ENCODE measurements around the gene KHNYN.
"Not testable (repeated sequence)": the region's sequence is repeated elsewhere in the genome, so short reads cannot be mapped to it uniquely, and the experiment has no call there.

Gene KHNYN

DNA sequence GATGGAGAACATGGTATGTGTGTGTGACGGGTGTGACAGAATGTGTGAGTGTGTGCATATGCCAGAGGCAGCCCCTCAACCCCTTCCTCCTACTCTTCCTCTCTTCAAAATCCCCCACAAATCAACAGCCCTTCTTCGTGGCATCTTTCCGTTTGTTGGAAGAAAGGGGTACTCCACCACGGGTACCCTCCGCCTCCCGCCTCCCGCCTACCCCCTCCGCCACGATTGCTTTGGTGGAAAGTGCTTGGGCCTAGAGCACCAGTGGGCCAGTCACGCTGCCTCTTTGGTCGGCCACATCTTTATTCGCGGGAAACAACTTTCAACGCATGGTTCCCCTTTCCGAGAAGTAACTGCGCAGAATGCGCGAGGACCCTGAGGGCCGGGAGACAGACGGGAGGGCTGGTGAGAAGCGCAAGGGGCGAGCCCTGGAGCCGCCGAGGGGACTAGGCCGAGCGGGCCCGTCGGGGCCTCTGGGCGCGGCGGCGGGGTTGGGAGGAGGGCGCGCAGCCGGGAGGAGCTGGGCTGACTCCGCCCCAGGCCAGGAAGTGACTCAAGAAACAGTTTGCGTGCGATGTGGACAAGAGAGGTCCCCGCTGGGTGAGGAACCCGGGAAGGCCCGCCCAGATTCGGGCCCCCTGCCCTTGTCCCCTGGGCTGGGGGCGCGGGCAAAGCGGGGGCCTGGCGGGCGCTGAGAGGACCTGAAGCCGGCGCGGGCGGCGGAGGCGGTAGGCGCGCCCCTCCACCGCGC lies at the start of gene KHNYN, which contains the start of gene CBLN3:
TSS of gene KHNYN (plus strand) at position 560 of the 748 bp plus-strand sequence. CDS start 777 bp downstream, outside the sequence.
TSS of gene CBLN3 (minus strand) at position 274 of the 748 bp plus-strand sequence. CDS start 614 bp downstream, outside the sequence.
- peaks cover 43% of the 10 kb centered on the region for H3K4me1 Mint-ChIP-seq
- no peaks in the 10 kb centered on the region for H3K9me3 Mint-ChIP-seq
- H3K4me3 Mint-ChIP-seq: peak within 1 kb of the TSS; percentile 89
- ATAC-seq: peak; percentile 85
- H3K36me3 Mint-ChIP-seq (ENCODE audit: low read depth): peaks cover 16% of the 10 kb centered on the region
- peak within 1 kb of the TSS; percentile 96 for H3K27ac Mint-ChIP-seq
- no peaks in the 10 kb centered on the region for H3K27me3 Mint-ChIP-seq
- peak; percentile 89 for DNase-seq

DNA sequence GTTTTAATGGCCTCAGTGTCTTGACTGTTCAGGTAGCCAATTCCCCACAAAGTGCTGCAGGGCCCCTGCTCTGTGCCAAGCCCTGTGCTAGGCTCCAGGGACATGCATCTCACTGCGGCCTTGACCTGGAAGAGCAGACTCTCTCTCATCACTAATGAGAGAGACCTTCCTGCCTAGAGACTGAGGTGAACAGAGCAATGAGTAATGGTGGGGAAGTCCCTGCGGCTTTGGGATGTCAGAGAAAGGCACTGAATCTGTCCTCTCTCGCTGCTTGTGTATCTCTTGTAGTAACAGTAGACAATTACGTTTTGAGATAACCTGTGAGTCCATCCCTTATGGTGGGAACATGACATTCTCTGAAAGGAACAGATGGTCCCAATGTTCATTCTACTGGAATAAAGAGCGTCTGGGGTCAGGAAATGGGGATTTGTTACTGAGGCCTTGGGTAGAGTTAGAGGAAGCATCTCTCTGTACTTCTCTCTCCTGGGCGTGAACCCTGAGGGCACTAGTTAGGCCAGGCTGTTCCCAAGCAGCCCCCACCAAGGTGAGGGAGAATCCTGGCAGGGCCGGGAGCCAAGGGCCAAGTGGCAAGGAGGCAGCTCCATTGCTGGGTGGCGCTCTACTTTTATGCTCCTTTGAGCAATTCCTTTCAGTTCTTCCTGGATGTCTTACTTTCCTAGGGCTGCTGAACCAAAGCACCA lies 48.2 kb upstream of the KHNYN start:
- Mint-ChIP-seq H3K4me1 (peaks cover 2% of the 10 kb centered on the region), H3K27me3 (no peaks in the 10 kb centered on the region), H3K27ac (no peak overlapping the region), H3K36me3 (ENCODE audit: low read depth) (no peaks in the 10 kb centered on the region), H3K9me3 (no peaks in the 10 kb centered on the region), H3K4me3 (no peak overlapping the region)
- DNase-seq (no peak), ATAC-seq (peak; percentile 61)

DNA sequence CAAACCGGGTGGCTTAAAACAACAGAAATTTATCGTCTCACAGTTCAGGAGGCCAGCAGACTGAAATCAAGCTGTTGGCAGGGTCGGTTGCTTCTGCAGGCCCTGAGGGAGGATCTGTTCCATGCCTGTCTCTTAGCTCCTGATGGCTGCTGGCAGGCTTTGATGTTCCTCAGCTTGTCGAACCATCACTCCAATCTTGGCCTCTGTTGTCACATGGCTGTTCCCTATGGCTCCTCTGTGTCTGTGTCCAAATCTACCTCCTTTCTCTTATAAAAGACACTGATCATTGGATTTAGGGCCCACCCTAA lies 47.7 kb upstream of the KHNYN start:
- H3K27me3 Mint-ChIP-seq: no peaks in the 10 kb centered on the region
- no peaks in the 10 kb centered on the region for H3K9me3 Mint-ChIP-seq
- H3K36me3 Mint-ChIP-seq (ENCODE audit: low read depth): no peaks in the 10 kb centered on the region
- H3K4me1 Mint-ChIP-seq: peaks cover 2% of the 10 kb centered on the region
- H3K27ac Mint-ChIP-seq: no peak overlapping the region
- ATAC-seq: no peak
- no peak for DNase-seq
- H3K4me3 Mint-ChIP-seq: no peak overlapping the region

DNA sequence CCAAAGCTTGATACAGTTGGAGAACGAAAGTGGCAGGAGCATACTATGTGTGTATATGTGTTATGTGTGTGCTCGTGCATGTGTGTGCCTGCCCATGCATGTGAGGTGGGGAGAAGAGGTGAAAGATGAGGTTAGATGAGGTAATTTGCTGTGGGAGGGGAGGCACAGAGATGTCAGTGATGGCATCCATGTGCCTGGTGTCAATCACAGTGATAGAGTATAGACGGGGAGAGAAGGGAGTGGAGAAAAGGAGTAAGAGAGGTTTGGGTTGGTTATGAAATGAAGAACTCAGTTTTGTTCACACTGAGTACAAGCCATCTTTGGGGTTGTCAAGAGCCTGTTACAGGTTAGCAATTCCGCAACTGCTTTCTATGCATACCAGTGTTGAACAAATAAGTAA lies 45.6 kb upstream of the KHNYN start:
- Mint-ChIP-seq H3K27ac (no peak overlapping the region), H3K4me1 (peaks cover 2% of the 10 kb centered on the region)

DNA sequence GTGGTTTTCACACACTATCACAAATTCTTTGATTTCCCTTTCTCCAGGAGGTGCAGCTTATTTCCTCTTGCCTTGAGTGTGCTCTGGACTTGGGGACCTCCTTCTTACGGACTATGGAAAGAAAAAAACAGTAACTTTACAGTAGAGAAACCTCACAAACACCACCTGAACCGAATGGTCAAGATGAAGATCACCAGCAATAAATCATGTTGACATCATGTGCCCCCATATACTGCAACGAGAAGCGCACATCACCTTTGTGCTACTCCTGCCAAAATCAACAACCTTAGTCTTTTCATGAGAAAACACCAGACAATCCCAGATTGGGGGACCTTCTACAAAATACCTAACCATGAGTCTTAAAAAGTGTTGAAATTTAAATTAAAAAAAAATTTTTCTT lies 44.2 kb upstream of the KHNYN start:
- Mint-ChIP-seq H3K36me3 (ENCODE audit: low read depth) (no peaks in the 10 kb centered on the region), H3K9me3 (no peaks in the 10 kb centered on the region), H3K4me1 (peaks cover 2% of the 10 kb centered on the region), H3K4me3 (no peak overlapping the region), H3K27me3 (peaks cover 4% of the 10 kb centered on the region), H3K27ac (no peak overlapping the region)
- DNase-seq: no peak
- ATAC-seq: no peak

More for the DNA sequence above, 45.6 kb upstream of the KHNYN start:
- DNase-seq (no peak), ATAC-seq (no peak)
- H3K36me3 Mint-ChIP-seq (ENCODE audit: low read depth): no peaks in the 10 kb centered on the region
- no peak overlapping the region for H3K4me3 Mint-ChIP-seq
- H3K27me3 Mint-ChIP-seq: no peaks in the 10 kb centered on the region
- no peaks in the 10 kb centered on the region for H3K9me3 Mint-ChIP-seq

DNA sequence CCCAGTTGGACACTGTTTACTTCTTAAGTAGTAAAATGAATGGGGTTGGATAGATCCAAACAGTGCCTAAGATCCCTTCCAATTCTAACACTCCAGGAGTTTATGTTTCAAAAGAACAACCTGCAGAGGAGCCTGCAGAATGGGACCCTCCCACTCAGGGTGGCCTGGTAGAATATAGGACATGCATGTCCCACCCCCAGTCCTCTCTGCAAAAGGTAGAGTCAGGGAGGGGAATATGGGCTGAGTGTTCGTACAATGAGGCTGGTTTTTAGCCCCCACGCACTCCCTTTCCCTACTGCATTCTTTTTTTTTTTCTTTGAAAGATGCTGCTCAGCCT lies 42.8 kb upstream of the KHNYN start:
- Mint-ChIP-seq H3K4me3 (no peak overlapping the region), H3K27ac (no peak overlapping the region), H3K9me3 (no peaks in the 10 kb centered on the region), H3K27me3 (peaks cover 11% of the 10 kb centered on the region), H3K4me1 (no peaks in the 10 kb centered on the region), H3K36me3 (ENCODE audit: low read depth) (no peaks in the 10 kb centered on the region)
- ATAC-seq: no peak
- DNase-seq: no peak

DNA sequence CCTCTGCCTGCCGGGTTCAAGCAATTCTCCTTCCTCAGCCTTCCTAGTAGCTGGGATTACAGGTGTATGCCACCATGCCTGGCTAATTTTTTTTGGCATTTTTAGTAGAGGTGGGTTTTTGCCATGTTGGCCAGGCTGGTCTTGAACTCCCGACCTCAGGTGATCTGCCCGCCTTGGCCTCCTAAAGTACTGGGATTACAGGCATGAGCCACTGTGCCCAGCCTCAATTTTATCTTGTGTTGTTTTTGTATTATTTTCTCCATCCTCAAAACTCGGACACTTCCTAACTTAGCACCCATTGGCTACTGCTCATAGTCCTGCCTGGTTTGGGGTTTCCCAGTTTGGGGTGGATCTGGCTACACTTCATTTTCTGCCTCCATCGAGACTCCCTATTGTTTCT lies 42.2 kb upstream of the KHNYN start:
- DNase-seq; H3K4me1 Mint-ChIP-seq; H3K4me3 Mint-ChIP-seq; H3K27ac Mint-ChIP-seq; H3K9me3 Mint-ChIP-seq; ATAC-seq; H3K36me3 Mint-ChIP-seq (ENCODE audit: low read depth): not testable (repeated sequence)
- H3K27me3 Mint-ChIP-seq: peaks cover 11% of the 10 kb centered on the region

DNA sequence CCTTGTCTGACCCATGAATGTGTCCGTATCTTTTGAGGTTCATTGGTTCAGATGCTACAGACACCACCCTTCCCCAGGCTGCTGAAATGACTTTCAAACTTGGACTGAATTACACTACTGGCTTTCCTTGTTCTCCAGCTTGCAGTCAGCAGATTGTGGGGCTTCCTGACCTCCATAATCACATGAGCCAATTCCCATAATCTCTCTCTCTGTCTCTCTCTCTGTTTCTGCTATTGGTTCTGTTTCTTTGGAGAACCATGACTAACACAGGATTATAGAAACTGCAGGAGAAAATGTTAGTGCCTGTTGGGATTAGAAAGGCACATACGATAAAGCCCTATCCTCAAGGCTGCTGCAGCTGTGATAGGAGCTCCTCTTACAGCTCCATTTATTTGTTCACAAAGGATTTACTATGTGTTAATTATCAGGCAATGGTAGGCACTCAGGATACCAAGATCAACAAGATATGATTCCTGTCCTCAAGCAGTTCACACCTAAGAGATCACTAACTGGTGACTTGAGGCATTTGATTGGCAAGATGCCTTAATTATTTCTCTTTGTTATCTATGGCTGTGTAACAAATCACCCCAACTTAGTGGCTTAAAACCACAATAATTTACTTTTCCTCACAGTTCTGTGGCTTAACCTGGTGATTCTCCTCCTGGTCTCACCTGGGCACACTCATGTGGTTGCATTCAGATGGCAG lies 41.1 kb upstream of the KHNYN start:
- DNase-seq (no peak), ATAC-seq (no peak)
- Mint-ChIP-seq H3K36me3 (ENCODE audit: low read depth) (no peaks in the 10 kb centered on the region), H3K27me3 (peaks cover 11% of the 10 kb centered on the region), H3K4me3 (no peak overlapping the region), H3K9me3 (no peaks in the 10 kb centered on the region), H3K4me1 (no peaks in the 10 kb centered on the region), H3K27ac (no peak overlapping the region)

DNA sequence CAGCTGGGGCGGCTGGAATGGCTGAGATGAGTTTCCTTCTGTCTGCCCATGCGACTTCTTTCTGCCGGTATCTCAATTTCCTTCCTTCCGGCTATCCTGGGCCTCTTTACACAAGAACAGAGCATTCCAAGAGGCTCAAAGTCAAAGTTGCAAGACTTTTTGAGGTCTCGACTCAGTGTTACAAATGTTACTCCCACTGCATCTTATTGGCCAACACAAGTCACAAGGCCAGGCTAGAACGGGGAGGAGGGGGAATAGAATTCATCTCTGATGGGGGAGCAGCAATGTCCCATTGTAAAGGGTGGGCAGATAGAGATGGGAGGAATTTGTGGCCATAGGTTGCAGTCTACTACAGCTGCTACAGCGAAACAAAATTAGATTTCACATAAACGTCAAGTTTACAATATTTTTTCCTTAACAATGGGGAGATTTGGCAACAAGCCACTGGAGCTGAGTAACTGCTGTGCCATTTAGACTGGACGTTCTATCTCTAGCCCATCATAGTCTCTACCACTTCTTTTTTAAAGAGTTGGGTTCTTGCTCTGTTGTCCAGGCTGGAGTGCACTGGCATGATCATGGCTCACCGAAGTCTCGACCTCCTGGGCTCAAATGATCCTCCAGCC lies 40.4 kb upstream of the KHNYN start:
- H3K27me3 Mint-ChIP-seq: peaks cover 11% of the 10 kb centered on the region
- no peaks in the 10 kb centered on the region for H3K9me3 Mint-ChIP-seq
- DNase-seq (no peak), ATAC-seq (no peak)
- H3K27ac Mint-ChIP-seq: no peak overlapping the region
- no peaks in the 10 kb centered on the region for H3K4me1 Mint-ChIP-seq
- no peaks in the 10 kb centered on the region for H3K36me3 Mint-ChIP-seq (ENCODE audit: low read depth)
- no peak overlapping the region for H3K4me3 Mint-ChIP-seq

DNA sequence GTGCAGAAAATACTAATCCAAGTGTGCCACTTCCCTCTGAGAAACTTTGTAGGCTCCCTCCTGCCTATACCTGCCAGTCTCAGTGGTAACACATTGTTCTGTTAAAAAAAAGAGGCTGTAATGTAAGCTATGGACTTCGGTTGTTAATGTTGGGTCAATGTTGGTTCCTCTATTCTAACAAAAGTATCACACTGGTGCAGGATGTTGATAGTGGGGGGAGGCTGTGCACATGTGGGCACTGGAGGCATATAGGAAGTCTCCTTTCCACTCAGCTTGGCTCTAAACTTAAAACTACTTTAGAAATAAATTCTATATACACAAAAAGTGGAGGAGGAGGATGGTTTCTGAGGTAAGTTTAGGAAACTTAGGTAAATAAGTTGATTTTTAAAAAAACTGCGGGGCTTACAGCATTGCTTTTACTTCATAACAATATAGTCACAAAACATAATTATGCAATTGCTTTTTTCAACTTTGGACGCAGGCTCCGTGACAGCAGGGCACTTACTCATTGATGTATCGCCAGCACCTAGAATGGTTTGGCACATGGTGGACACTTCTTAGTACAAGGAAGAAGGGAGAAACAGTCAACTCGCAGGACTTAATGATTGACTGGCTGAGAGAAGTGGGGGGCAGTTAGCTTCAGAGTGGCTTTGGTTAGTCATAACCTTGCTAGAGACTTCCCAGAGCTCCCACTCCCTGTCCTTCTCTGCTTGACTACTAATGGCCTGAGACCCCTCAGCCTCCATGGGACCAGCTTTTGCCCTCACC lies 38.9 kb upstream of the KHNYN start:
- no peaks in the 10 kb centered on the region for H3K36me3 Mint-ChIP-seq (ENCODE audit: low read depth)
- H3K27ac Mint-ChIP-seq: no peak overlapping the region
- H3K27me3 Mint-ChIP-seq: peaks cover 11% of the 10 kb centered on the region
- no peak overlapping the region for H3K4me3 Mint-ChIP-seq
- H3K4me1 Mint-ChIP-seq: no peaks in the 10 kb centered on the region
- H3K9me3 Mint-ChIP-seq: no peaks in the 10 kb centered on the region
- DNase-seq: no peak
- ATAC-seq: no peak

DNA sequence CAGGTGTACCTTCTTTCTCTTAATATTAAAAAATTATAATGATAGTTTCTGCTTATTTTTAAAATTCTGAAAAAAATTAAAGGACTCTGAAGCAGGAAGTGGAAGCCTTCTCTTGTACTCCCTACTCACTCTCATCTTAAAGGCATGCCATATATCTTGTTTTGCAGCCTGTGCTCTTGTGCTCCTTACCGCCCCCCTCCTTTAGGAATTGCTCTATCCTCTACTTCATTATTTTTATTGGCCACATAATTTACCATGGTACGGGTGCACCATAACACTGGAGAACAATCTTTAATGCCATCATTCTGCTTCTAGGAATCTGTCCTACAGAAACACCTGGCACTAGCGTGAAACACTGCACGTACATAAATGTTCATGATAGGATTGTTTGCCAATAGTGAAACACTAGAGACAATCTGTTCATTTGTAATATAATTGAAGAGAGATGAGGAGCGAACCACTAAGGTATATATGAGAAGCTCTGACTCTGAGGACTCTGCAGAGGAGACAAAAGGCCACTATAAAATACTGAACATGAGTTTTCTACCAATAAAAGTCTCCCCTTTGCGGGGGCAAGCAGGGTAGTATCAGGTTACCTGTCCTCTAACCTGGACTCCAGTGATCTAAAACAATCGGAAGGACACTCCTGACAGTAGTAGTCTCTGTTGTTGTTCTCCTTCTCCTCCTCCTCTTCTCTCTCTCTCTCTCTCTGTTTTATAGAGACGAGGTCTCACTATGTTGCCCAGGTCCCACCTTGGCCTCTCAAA lies 37.2 kb upstream of the KHNYN start:
- no peaks in the 10 kb centered on the region for H3K36me3 Mint-ChIP-seq (ENCODE audit: low read depth)
- no peak overlapping the region for H3K27ac Mint-ChIP-seq
- peaks cover 11% of the 10 kb centered on the region for H3K27me3 Mint-ChIP-seq
- ATAC-seq (no peak), DNase-seq (no peak)
- no peaks in the 10 kb centered on the region for H3K9me3 Mint-ChIP-seq
- no peak overlapping the region for H3K4me3 Mint-ChIP-seq
- no peaks in the 10 kb centered on the region for H3K4me1 Mint-ChIP-seq

DNA sequence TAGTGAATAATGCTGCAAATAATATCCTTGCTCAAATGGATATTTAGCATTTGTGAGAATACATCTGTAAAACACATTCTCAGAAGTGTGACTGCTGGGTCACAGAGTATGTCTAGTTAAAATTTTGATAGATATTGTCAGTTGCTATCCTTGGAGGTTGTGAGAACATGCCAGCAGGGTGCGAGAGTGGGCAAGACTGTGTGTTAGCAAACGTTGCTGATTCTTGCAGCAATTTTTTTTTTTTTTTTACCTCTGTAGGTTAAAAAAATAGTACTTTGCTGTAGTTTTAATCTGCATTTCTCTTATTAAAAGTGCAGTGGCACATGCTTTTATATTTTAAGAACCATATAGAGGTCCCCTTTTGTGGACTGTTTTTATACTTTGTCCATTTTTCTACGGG lies 35.5 kb upstream of the KHNYN start:
- ATAC-seq: no peak
- peaks cover 1% of the 10 kb centered on the region for H3K4me1 Mint-ChIP-seq
- no peak overlapping the region for H3K27ac Mint-ChIP-seq

DNA sequence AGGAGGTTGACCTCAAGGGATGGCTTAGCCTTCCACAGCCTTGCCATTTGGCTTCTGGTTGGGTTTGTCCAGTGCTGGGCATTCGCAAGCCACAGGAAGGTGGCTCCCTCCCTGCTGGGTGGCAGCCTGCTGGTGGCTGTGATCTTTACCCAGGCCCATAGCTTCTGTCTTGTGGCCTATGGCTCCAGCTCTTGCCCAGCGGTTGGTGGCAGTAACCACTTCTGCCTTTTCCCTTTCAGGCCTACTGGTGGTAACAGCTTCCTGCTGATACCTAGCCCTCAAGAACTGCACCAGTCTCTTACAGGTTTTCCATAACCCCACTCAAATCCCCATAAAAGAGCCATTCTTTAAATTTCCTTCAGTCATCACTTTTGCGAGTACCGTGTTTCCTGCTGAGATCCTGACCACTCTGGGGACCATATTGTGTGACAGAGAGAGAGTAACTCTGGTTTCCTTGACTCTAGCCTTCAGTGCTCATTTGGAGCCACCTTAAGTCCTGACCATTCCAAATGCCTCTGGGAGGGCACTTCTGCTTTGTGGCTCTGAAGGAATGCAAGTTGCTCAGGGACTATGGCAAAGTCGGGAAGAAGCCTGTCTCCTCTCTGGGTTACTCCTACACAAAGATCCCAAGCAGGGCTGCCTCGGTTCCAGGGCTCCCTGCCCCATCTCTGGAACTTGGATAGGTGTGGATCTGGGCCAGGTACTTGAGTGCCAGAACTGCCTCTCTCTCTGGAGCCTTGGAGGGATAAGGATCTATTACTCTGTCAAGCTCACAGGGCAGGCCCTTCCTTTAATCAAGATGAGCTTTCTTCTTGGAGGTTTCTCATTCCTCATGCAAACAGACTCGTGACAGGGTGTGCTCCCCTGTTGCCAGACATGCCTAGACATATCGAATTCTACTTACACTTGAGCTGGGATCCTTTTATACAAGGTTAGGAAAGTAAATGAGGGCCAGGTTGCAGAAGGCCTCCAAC lies 33.9 kb upstream of the KHNYN start:
- DNase-seq (no peak), ATAC-seq (no peak)
- Mint-ChIP-seq H3K9me3 (no peaks in the 10 kb centered on the region), H3K4me3 (no peak overlapping the region), H3K4me1 (peaks cover 4% of the 10 kb centered on the region), H3K27ac (no peak overlapping the region), H3K36me3 (ENCODE audit: low read depth) (no peaks in the 10 kb centered on the region), H3K27me3 (peaks cover 13% of the 10 kb centered on the region)

More for the DNA sequence above, 35.5 kb upstream of the KHNYN start:
- no peaks in the 10 kb centered on the region for H3K9me3 Mint-ChIP-seq
- H3K36me3 Mint-ChIP-seq (ENCODE audit: low read depth): no peaks in the 10 kb centered on the region
- no peak for DNase-seq
- peaks cover 11% of the 10 kb centered on the region for H3K27me3 Mint-ChIP-seq
- no peak overlapping the region for H3K4me3 Mint-ChIP-seq

Measured in activated naive CD8-positive, alpha-beta T cell treated with anti-CD3 and anti-CD28 coated beads, Interleukin-2, amount 50 U/mL, for 24 hours (primary cell).